ENCODE measurements around the gene FDXACB1. TPM values are rescaled to one million over a fixed set of nuclear protein-coding genes. Genes with fewer than 3 reads are reported as not detected.

Gene FDXACB1
- total RNA-seq, 2 experiments from 2014 or later, result 3.4 to 3.8 TPM

- no peaks in the 10 kb centered on the region for H3K27me3 Mint-ChIP-seq (ENCODE audit: low read depth)
- no peaks in the 10 kb centered on the region for H3K9me3 Mint-ChIP-seq
- H3K4me3 Mint-ChIP-seq, result no peak overlapping the region
Measured at GRCh38 chr11:111852103-111852502, 26.9 kb downstream of the FDXACB1 start.

DNA sequence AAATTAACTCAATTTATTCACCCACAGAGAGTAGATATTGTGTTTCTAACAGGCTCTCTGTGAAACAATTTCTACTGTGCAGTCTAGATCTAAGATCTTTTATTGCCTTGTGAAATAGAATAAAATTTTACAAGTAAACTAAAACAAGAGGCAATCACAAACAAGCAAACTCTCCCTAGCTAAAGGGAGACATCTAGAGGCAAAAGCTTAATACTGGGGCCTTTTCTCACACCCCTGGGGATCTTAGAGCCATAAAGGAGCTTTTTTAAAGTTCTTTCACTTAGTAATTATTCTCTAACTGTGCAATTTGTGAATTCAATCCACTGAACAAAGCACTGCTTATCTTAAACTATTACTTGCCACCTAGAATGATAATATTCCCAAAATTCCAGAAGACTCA lies 27.3 kb downstream of the FDXACB1 start:
- Mint-ChIP-seq H3K9me3 (no peaks in the 10 kb centered on the region), H3K4me1 (ENCODE audit: low read depth) (no peaks in the 10 kb centered on the region), H3K27ac (no peak overlapping the region), H3K36me3 (ENCODE audit: low read depth) (peaks cover 25% of the 10 kb centered on the region), H3K27me3 (ENCODE audit: low read depth) (no peaks in the 10 kb centered on the region), H3K4me3 (no peak overlapping the region)
- no peak for DNase-seq
- intact Hi-C loops (cut with micrococcal nuclease), result no loop called here
- CTCF ChIA-PET, result no interaction called here

More at GRCh38 chr11:111852103-111852502, 26.9 kb downstream of the FDXACB1 start:
- no peaks in the 10 kb centered on the region for H3K4me1 Mint-ChIP-seq (ENCODE audit: low read depth)
- intact Hi-C loops (cut with micrococcal nuclease), result no loop called here
- CTCF ChIA-PET, result no interaction called here
- H3K27ac Mint-ChIP-seq, result no peak overlapping the region
- DNase-seq, result no peak
- peaks cover 25% of the 10 kb centered on the region for H3K36me3 Mint-ChIP-seq (ENCODE audit: low read depth)

DNA sequence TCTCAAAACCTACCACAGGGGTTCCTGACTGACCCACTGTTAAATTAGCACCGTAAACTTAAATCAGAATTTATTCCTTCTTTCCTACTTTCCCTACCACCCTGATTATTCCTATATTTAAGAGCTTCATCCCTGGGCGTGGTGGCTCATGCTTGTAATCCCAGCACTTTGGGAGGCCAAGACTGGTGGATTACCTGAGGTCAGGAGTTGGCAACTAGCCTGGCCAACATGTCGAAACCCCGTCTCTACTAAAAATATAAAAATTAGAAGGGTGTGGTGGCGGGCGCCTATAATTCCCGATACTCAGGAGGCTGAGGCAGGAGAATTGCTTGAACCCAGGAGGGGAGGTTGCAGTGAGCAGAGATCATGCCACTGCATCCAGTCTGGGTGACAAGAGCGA lies 27.9 kb downstream of the FDXACB1 start:
- no peaks in the 10 kb centered on the region for H3K4me1 Mint-ChIP-seq (ENCODE audit: low read depth)
- no peaks in the 10 kb centered on the region for H3K27me3 Mint-ChIP-seq (ENCODE audit: low read depth)
- intact Hi-C loops (cut with micrococcal nuclease), result no loop called here
- H3K9me3 Mint-ChIP-seq, result no peaks in the 10 kb centered on the region
- no peak for DNase-seq
- H3K27ac Mint-ChIP-seq, result no peak overlapping the region
- CTCF ChIA-PET, result no interaction called here
- peaks cover 25% of the 10 kb centered on the region for H3K36me3 Mint-ChIP-seq (ENCODE audit: low read depth)
- H3K4me3 Mint-ChIP-seq, result no peak overlapping the region

DNA sequence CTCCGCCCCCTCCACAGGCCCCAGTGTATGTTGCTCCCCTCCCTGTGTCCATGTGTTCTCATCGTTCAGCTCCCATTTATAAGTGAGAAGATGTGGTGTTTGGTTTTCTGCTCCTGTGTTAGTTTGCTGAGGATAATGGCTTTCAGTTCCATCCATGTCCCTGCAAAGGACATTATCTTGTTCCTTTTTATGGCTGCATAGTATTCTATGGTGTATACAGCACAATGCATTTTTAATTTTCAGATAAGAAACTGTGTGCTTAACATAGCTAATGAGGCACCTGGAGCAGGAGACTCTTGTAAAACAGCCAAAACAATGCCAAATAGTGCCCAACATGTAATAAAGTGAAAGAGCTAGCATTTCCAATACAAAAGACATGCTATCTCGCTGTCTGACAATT lies 29.3 kb downstream of the FDXACB1 start:
- intact Hi-C loops (cut with micrococcal nuclease), result loop anchor here (10.0 kb wide), 1 partner anchor 565 kb away; no protein-coding TSS in a partner anchor
- Mint-ChIP-seq H3K4me1 (ENCODE audit: low read depth) (no peaks in the 10 kb centered on the region), H3K27ac (no peak overlapping the region), H3K4me3 (no peak overlapping the region), H3K27me3 (ENCODE audit: low read depth) (no peaks in the 10 kb centered on the region), H3K9me3 (no peaks in the 10 kb centered on the region), H3K36me3 (ENCODE audit: low read depth) (peaks cover 16% of the 10 kb centered on the region)
- CTCF ChIA-PET, result no interaction called here
- DNase-seq, result no peak

DNA sequence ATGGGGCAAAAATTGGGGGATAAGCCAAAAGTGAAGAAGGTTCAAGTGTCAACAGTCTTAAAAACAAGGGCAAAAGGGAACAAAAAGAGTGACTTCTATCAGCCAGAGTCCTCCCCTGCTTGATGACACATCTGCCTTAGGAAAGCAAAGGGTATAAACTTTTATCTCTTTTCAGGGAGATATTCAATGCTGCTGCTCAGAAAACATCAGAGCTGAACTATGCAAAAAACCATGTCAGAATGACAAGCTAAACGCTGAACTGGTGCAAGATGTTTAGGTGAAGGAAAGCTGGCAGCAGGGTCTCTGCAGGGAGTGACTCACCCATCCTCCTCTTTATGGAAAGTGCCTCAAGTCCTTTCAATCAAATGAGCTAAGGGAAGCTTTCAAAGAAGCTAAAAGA lies 32.3 kb downstream of the FDXACB1 start:
- H3K36me3 Mint-ChIP-seq (ENCODE audit: low read depth), result peaks cover 10% of the 10 kb centered on the region
- CTCF ChIA-PET, result interaction anchor here (0.6 to 1.2 kb wide), 6 partner anchors 17 to 442 kb away, joined by 3 to 5 read pairs (median 3); partner anchors contain the start of gene ALG9
- H3K9me3 Mint-ChIP-seq, result no peaks in the 10 kb centered on the region
- H3K27me3 Mint-ChIP-seq (ENCODE audit: low read depth), result no peaks in the 10 kb centered on the region
- no peaks in the 10 kb centered on the region for H3K4me1 Mint-ChIP-seq (ENCODE audit: low read depth)
- H3K4me3 Mint-ChIP-seq, result no peak overlapping the region
- intact Hi-C loops (cut with micrococcal nuclease), result loop anchor here (10.0 kb wide), 1 partner anchor 562 kb away; no protein-coding TSS in a partner anchor
- H3K27ac Mint-ChIP-seq, result no peak overlapping the region
- no peak for DNase-seq

- Mint-ChIP-seq H3K4me3 (no peak overlapping the region), H3K27me3 (ENCODE audit: low read depth) (no peaks in the 10 kb centered on the region), H3K9me3 (no peaks in the 10 kb centered on the region), H3K4me1 (ENCODE audit: low read depth) (no peaks in the 10 kb centered on the region), H3K27ac (no peak overlapping the region), H3K36me3 (ENCODE audit: low read depth) (peaks cover 10% of the 10 kb centered on the region)
- intact Hi-C loops (cut with micrococcal nuclease), result loop anchor here (10.0 kb wide), 1 partner anchor 561 kb away; no protein-coding TSS in a partner anchor
- CTCF ChIA-PET, result interaction anchor here (0.6 to 1.2 kb wide), 3 partner anchors 10 to 443 kb away, joined by 3 to 5 read pairs (median 3); no protein-coding TSS in a partner anchor
- no peak for DNase-seq
Measured at GRCh38 chr11:111846063-111846462, 32.9 kb downstream of the FDXACB1 start.

- Mint-ChIP-seq H3K4me1 (ENCODE audit: low read depth) (no peaks in the 10 kb centered on the region), H3K27ac (no peak overlapping the region), H3K4me3 (no peak overlapping the region), H3K36me3 (ENCODE audit: low read depth) (peaks cover 10% of the 10 kb centered on the region), H3K9me3 (no peaks in the 10 kb centered on the region), H3K27me3 (ENCODE audit: low read depth) (no peaks in the 10 kb centered on the region)
- CTCF ChIA-PET, result interaction anchor here (0.5 to 0.9 kb wide), 2 partner anchors 9 to 957 kb away, joined by 3 read pairs; no protein-coding TSS in a partner anchor
- intact Hi-C loops (cut with micrococcal nuclease), result loop anchor here (10.0 kb wide), 1 partner anchor 561 kb away; no protein-coding TSS in a partner anchor
- DNase-seq, result no peak
Measured at GRCh38 chr11:111845276-111846028, 33.5 kb downstream of the FDXACB1 start.

- no peak for DNase-seq
- Mint-ChIP-seq H3K36me3 (ENCODE audit: low read depth) (peaks cover 7% of the 10 kb centered on the region), H3K4me1 (ENCODE audit: low read depth) (no peaks in the 10 kb centered on the region), H3K27ac (no peak overlapping the region), H3K9me3 (no peaks in the 10 kb centered on the region), H3K4me3 (no peak overlapping the region), H3K27me3 (ENCODE audit: low read depth) (no peaks in the 10 kb centered on the region)
- CTCF ChIA-PET, result interaction anchor here (0.5 to 3.2 kb wide), 8 partner anchors 10 to 280 kb away, joined by 3 to 13 read pairs (median 4); partner anchors contain the start of gene ALG9
- intact Hi-C loops (cut with micrococcal nuclease), result loop anchor here (10.0 kb wide), 1 partner anchor 559 kb away; no protein-coding TSS in a partner anchor
Measured at GRCh38 chr11:111843661-111844060, 35.3 kb downstream of the FDXACB1 start.

DNA sequence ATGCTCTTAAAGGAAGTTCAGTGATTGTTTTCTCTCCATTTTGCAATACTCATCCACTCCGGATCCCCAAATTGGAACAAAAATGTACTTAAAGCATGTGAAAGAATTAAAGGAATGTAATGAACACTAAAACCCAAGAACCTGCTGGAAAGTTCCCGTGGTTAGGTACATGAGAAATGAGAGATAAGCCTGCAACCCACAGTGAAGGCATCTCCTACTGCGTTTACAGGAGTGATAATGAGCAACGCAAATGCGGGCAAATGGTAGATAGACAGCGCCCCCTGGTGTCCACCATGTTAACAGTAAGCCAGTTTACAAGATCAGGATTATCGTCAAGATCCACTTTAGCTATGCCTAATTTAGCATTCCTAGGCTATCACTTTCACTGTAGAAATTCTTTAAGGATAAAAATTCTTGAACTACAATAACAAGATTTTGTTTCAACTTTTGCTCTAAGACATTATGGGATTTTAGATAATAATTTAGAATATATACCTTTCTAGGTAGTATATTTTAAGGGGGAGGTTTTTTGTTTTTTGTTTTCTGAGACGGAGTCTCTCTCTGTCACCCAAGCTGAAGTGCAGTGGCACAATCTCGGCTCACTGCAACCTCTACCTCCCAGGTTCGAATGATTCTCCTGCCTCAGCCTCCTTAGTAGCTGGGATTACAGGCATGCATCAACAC lies 37.5 kb downstream of the FDXACB1 start:
- CTCF ChIA-PET, result interaction anchor here (0.6 to 3.2 kb wide), 28 partner anchors 8 to 439 kb away, joined by 3 to 13 read pairs (median 3); partner anchors contain the start of gene PPP2R1B
- peaks cover 14% of the 10 kb centered on the region for H3K36me3 Mint-ChIP-seq (ENCODE audit: low read depth)
- H3K4me1 Mint-ChIP-seq (ENCODE audit: low read depth), result no peaks in the 10 kb centered on the region
- no peak overlapping the region for H3K27ac Mint-ChIP-seq
- intact Hi-C loops (cut with micrococcal nuclease), result loop anchor here (1.0 to 10.0 kb wide), 7 partner anchors 64 to 557 kb away; partner anchors contain the start of gene PPP2R1B
- DNase-seq, result peak; percentile 96
- H3K27me3 Mint-ChIP-seq (ENCODE audit: low read depth), result no peaks in the 10 kb centered on the region
- no peak overlapping the region for H3K4me3 Mint-ChIP-seq
- no peaks in the 10 kb centered on the region for H3K9me3 Mint-ChIP-seq

GRCh38 chr11:111840143-111840542 lies 38.8 kb downstream of the FDXACB1 start:
- H3K4me3 Mint-ChIP-seq, result no peak overlapping the region
- no peaks in the 10 kb centered on the region for H3K4me1 Mint-ChIP-seq (ENCODE audit: low read depth)
- no peaks in the 10 kb centered on the region for H3K27me3 Mint-ChIP-seq (ENCODE audit: low read depth)
- intact Hi-C loops (cut with micrococcal nuclease), result loop anchor here (2.0 to 10.0 kb wide), 2 partner anchors 73 to 555 kb away; partner anchors contain the start of gene PPP2R1B
- no peak for DNase-seq
- H3K36me3 Mint-ChIP-seq (ENCODE audit: low read depth), result peaks cover 19% of the 10 kb centered on the region
- no peaks in the 10 kb centered on the region for H3K9me3 Mint-ChIP-seq
- no peak overlapping the region for H3K27ac Mint-ChIP-seq
- CTCF ChIA-PET, result no interaction called here

- Mint-ChIP-seq H3K4me3 (no peak overlapping the region), H3K27ac (no peak overlapping the region), H3K36me3 (ENCODE audit: low read depth) (peaks cover 27% of the 10 kb centered on the region), H3K4me1 (ENCODE audit: low read depth) (no peaks in the 10 kb centered on the region), H3K27me3 (ENCODE audit: low read depth) (no peaks in the 10 kb centered on the region), H3K9me3 (no peaks in the 10 kb centered on the region)
- CTCF ChIA-PET, result interaction anchor here (1.2 kb wide), 1 partner anchor 9 kb away, joined by 4 read pairs; no protein-coding TSS in a partner anchor
- DNase-seq, result no peak
- intact Hi-C loops (cut with micrococcal nuclease), result no loop called here
Measured at GRCh38 chr11:111838054-111838453, 40.9 kb downstream of the FDXACB1 start.

GRCh38 chr11:111837366-111837891 lies 41.5 kb downstream of the FDXACB1 start:
- H3K27me3 Mint-ChIP-seq (ENCODE audit: low read depth), result no peaks in the 10 kb centered on the region
- intact Hi-C loops (cut with micrococcal nuclease), result no loop called here
- CTCF ChIA-PET, result interaction anchor here (1.0 to 1.6 kb wide), 2 partner anchors 8 to 382 kb away, joined by 3 read pairs; no protein-coding TSS in a partner anchor
- DNase-seq, result no peak
- H3K27ac Mint-ChIP-seq, result no peak overlapping the region
- peaks cover 27% of the 10 kb centered on the region for H3K36me3 Mint-ChIP-seq (ENCODE audit: low read depth)
- no peak overlapping the region for H3K4me3 Mint-ChIP-seq
- no peaks in the 10 kb centered on the region for H3K9me3 Mint-ChIP-seq
- no peaks in the 10 kb centered on the region for H3K4me1 Mint-ChIP-seq (ENCODE audit: low read depth)
